Duodenal mucosa (tissue), 2 donors: ENCODE data around the gene FAM136A.
A peak's percentile ranks its signal among the peaks of the same experiment; 100 is the strongest.
"Not testable (repeated sequence)": the region's sequence is repeated elsewhere in the genome, so short reads cannot be mapped to it uniquely, and the experiment has no call there.

ENCODE experiments used
- H3K27ac ChIP-seq: one replicate; pipeline ENCODE4 v1.7.0; 2013; ENCODE audit warnings: low read depth, low read length
- H3K27me3 ChIP-seq, 2 donors: one replicate each; pipeline ENCODE4 v1.7.0; 2013; ENCODE audit warnings: low read length in 2 of 2, control low read depth in 1 of 2; ENCODE audit not compliant: insufficient read depth in 2 of 2, control insufficient read depth in 1 of 2
- H3K36me3 ChIP-seq, 2 donors: one replicate each; pipeline ENCODE4 v1.7.0; 2013; ENCODE audit warnings: low read length in 2 of 2, control low read depth in 1 of 2; ENCODE audit not compliant: insufficient read depth in 2 of 2, control insufficient read depth in 1 of 2
- H3K4me1 ChIP-seq, 2 donors: one replicate each; pipeline ENCODE4 v1.7.0; 2013; ENCODE audit warnings: low read length in 2 of 2, control low read depth in 1 of 2; ENCODE audit not compliant: insufficient read depth in 2 of 2, control insufficient read depth in 1 of 2
- H3K4me3 ChIP-seq, 2 donors: one replicate each; pipeline ENCODE4 v1.7.0; 2013; ENCODE audit warnings: low read length in 2 of 2, low read depth in 1 of 2
- H3K9ac ChIP-seq, 2 donors: one replicate each; pipeline ENCODE4 v1.7.0; 2013; ENCODE audit warnings: low read length in 2 of 2, low read depth in 1 of 2
- H3K9me3 ChIP-seq, 2 donors: one replicate each; pipeline ENCODE4 v1.7.0; 2013; ENCODE audit warnings: low read length in 2 of 2, control low read depth in 1 of 2; ENCODE audit not compliant: control insufficient read depth in 1 of 2

The FAM136A gene

GRCh38 chr2:70328921-70329561, 27.2 kb upstream of the FAM136A start:
- H3K27me3 ChIP-seq: no peaks in the 10 kb centered on the region
- peak overlapping the region in 1 of 2 donors; percentile 33 for H3K9ac ChIP-seq
- H3K27ac ChIP-seq: peak overlapping the region; percentile 74
- H3K9me3 ChIP-seq: no peaks in the 10 kb centered on the region
- peaks cover 10% of the 10 kb centered on the region in 2 donors for H3K4me1 ChIP-seq
- peak overlapping the region in 1 of 2 donors; percentile 39 for H3K4me3 ChIP-seq
- H3K36me3 ChIP-seq: no peaks in the 10 kb centered on the region

GRCh38 chr2:70325875-70326274, 24.0 kb upstream of the FAM136A start:
- Histone ChIP-seq H3K36me3 (no peaks in the 10 kb centered on the region), H3K27ac (no peak overlapping the region), H3K9ac (no peak overlapping the region), H3K27me3 (no peaks in the 10 kb centered on the region), H3K9me3 (no peaks in the 10 kb centered on the region), H3K4me1 (peaks cover 10% of the 10 kb centered on the region in 2 donors), H3K4me3 (no peak overlapping the region)

GRCh38 chr2:70322518-70322917, 20.7 kb upstream of the FAM136A start:
- no peaks in the 10 kb centered on the region for H3K4me1 ChIP-seq
- no peaks in the 10 kb centered on the region for H3K27me3 ChIP-seq
- no peaks in the 10 kb centered on the region for H3K9me3 ChIP-seq
- H3K27ac ChIP-seq: no peak overlapping the region
- H3K36me3 ChIP-seq: no peaks in the 10 kb centered on the region
- no peak overlapping the region for H3K4me3 ChIP-seq
- no peak overlapping the region for H3K9ac ChIP-seq

- no peaks in the 10 kb centered on the region for H3K4me1 ChIP-seq
- H3K9ac ChIP-seq: no peak overlapping the region
- no peaks in the 10 kb centered on the region for H3K9me3 ChIP-seq
- H3K27me3 ChIP-seq: no peaks in the 10 kb centered on the region
- H3K36me3 ChIP-seq: no peaks in the 10 kb centered on the region
- no peak overlapping the region for H3K4me3 ChIP-seq
- no peak overlapping the region for H3K27ac ChIP-seq
Measured at GRCh38 chr2:70321370-70321769, 19.5 kb upstream of the FAM136A start.

- no peaks in the 10 kb centered on the region for H3K36me3 ChIP-seq
- no peak overlapping the region for H3K9ac ChIP-seq
- no peak overlapping the region for H3K4me3 ChIP-seq
- H3K27ac ChIP-seq: no peak overlapping the region
- no peaks in the 10 kb centered on the region for H3K9me3 ChIP-seq
- H3K27me3 ChIP-seq: no peaks in the 10 kb centered on the region
- no peaks in the 10 kb centered on the region for H3K4me1 ChIP-seq
Measured at GRCh38 chr2:70314640-70315039, 12.8 kb upstream of the FAM136A start.

- Histone ChIP-seq H3K9ac (no peak overlapping the region), H3K4me1 (no peaks in the 10 kb centered on the region), H3K27ac (no peak overlapping the region), H3K27me3 (no peaks in the 10 kb centered on the region), H3K36me3 (no peaks in the 10 kb centered on the region), H3K4me3 (no peak overlapping the region), H3K9me3 (no peaks in the 10 kb centered on the region)
Measured at GRCh38 chr2:70312560-70312959, 10.7 kb upstream of the FAM136A start.

- H3K4me1 ChIP-seq: no peaks in the 10 kb centered on the region
- no peaks in the 10 kb centered on the region for H3K9me3 ChIP-seq
- H3K9ac ChIP-seq: no peak overlapping the region
- no peaks in the 10 kb centered on the region for H3K27me3 ChIP-seq
- no peak overlapping the region for H3K27ac ChIP-seq
- no peaks in the 10 kb centered on the region for H3K36me3 ChIP-seq
- no peak overlapping the region for H3K4me3 ChIP-seq
Measured at GRCh38 chr2:70310899-70311298, 9.0 kb upstream of the FAM136A start.

GRCh38 chr2:70305531-70305930, 3.7 kb upstream of the FAM136A start:
- no peaks in the 10 kb centered on the region for H3K36me3 ChIP-seq
- H3K27me3 ChIP-seq: no peaks in the 10 kb centered on the region
- no peaks in the 10 kb centered on the region for H3K9me3 ChIP-seq
- no peak overlapping the region for H3K27ac ChIP-seq
- H3K4me3 ChIP-seq: no peak overlapping the region
- H3K4me1 ChIP-seq: peaks cover 6 to 15% of the 10 kb centered on the region in 2 donors
- no peak overlapping the region for H3K9ac ChIP-seq

- Histone ChIP-seq H3K36me3 (peaks cover 0 to 4% of the 10 kb centered on the region in 2 donors), H3K9me3 (no peaks in the 10 kb centered on the region), H3K9ac (no peak overlapping the region), H3K4me3 (no peak overlapping the region), H3K4me1 (peaks cover 6 to 15% of the 10 kb centered on the region in 2 donors), H3K27me3 (no peaks in the 10 kb centered on the region), H3K27ac (no peak overlapping the region)
Measured at GRCh38 chr2:70304498-70304897, 2.6 kb upstream of the FAM136A start.

- no peaks in the 10 kb centered on the region for H3K9me3 ChIP-seq
- no peak overlapping the region for H3K4me3 ChIP-seq
- H3K36me3 ChIP-seq: peaks cover 8 to 16% of the 10 kb centered on the region in 2 donors
- no peak overlapping the region for H3K27ac ChIP-seq
- H3K4me1 ChIP-seq: peaks cover 6 to 15% of the 10 kb centered on the region in 2 donors
- no peaks in the 10 kb centered on the region for H3K27me3 ChIP-seq
- H3K9ac ChIP-seq: no peak overlapping the region
Measured at GRCh38 chr2:70303186-70303585, 1.3 kb upstream of the FAM136A start.

- not testable (repeated sequence) for H3K9me3 ChIP-seq, H3K27ac ChIP-seq, H3K27me3 ChIP-seq
- Histone ChIP-seq H3K4me3 (peak overlapping the region; percentile 81 to 93), H3K4me1 (peaks cover 6 to 15% of the 10 kb centered on the region in 2 donors), H3K36me3 (peaks cover 8 to 22% of the 10 kb centered on the region in 2 donors), H3K9ac (peak overlapping the region; percentile 92 to 98)
Measured at GRCh38 chr2:70302195-70302546, 304 bp upstream of the FAM136A start.
